HEK293 (cell line): ENCODE results near the gene PTPN9.

Experiments used
- GLI4 ChIP-seq: fragments of 450-650 bp; formaldehyde crosslinking; IDR thresholded peaks from 2 replicates; pipeline ENCODE4 v1.5.1; 2016; ENCODE audit warnings: missing biosample characterization, missing genetic modification characterization
- SP7 ChIP-seq: fragments of 450-650 bp; formaldehyde crosslinking; IDR thresholded peaks from 2 replicates; pipeline ENCODE4 v1.5.1; 2016; ENCODE audit warnings: missing biosample characterization, missing genetic modification characterization
- ZBTB17 ChIP-seq: fragments of 450-650 bp; formaldehyde crosslinking; IDR thresholded peaks from 2 replicates; pipeline ENCODE4 v1.5.1; 2016; ENCODE audit warnings: missing biosample characterization, missing genetic modification characterization
- ZBTB20 ChIP-seq: fragments of 450-650 bp; formaldehyde crosslinking; IDR thresholded peaks from 2 replicates; pipeline ENCODE4 v1.5.1; 2016; ENCODE audit warnings: missing biosample characterization, missing genetic modification characterization
- ZBTB8A ChIP-seq: fragments of 450-650 bp; formaldehyde crosslinking; IDR thresholded peaks from 2 replicates; pipeline ENCODE4 v1.5.1; 2016; ENCODE audit warnings: missing biosample characterization, missing genetic modification characterization
- ZEB2 ChIP-seq: fragments of 450-650 bp; formaldehyde crosslinking; IDR thresholded peaks from 2 replicates; pipeline ENCODE4 v1.5.1; 2016; ENCODE audit warnings: missing biosample characterization, missing genetic modification characterization
- ZNF112 ChIP-seq: fragments of 450-650 bp; formaldehyde crosslinking; IDR thresholded peaks from 2 replicates; pipeline ENCODE4 v1.5.0; 2017; ENCODE audit warnings: missing biosample characterization, missing genetic modification characterization
- ZNF146 ChIP-seq: fragments of 450-650 bp; formaldehyde crosslinking; IDR thresholded peaks from 2 replicates; pipeline ENCODE4 v1.5.1; 2016; ENCODE audit warnings: missing biosample characterization, missing genetic modification characterization
- ZNF155 ChIP-seq: fragments of 450-650 bp; formaldehyde crosslinking; IDR thresholded peaks from 2 replicates; pipeline ENCODE4 v1.5.1; 2016; ENCODE audit warnings: missing biosample characterization, missing genetic modification characterization
- ZNF169 ChIP-seq: fragments of 450-650 bp; formaldehyde crosslinking; IDR thresholded peaks from 2 replicates; pipeline ENCODE4 v1.5.1; 2016; ENCODE audit warnings: missing biosample characterization, missing genetic modification characterization
- ZNF274 ChIP-seq, 2 experiments: fragments of 200-500 bp in 1 of 2; fragments of 450-650 bp in 1 of 2; sonication (Bioruptor generic) in 1 of 2; formaldehyde crosslinking in 1 of 2; IDR thresholded peaks; 2 replicates each; pipeline versions ENCODE4 v1.5.1 to v1.6.1; 2014 to 2016; ENCODE audit warnings: borderline replicate concordance in 1 of 2, inconsistent platforms in 1 of 2, low read length in 1 of 2, missing biosample characterization in 1 of 2, missing genetic modification characterization in 1 of 2
- ZNF302 ChIP-seq: fragments of 450-650 bp; formaldehyde crosslinking; IDR thresholded peaks from 2 replicates; pipeline ENCODE4 v1.5.1; 2016; ENCODE audit warnings: missing biosample characterization, missing genetic modification characterization, low read depth
- ZNF501 ChIP-seq: fragments of 450-650 bp; formaldehyde crosslinking; IDR thresholded peaks from 2 replicates; pipeline ENCODE4 v1.5.1; 2016; ENCODE audit warnings: missing biosample characterization, missing genetic modification characterization
- ZNF549 ChIP-seq: fragments of 450-650 bp; IDR thresholded peaks from 2 replicates; pipeline ENCODE4 v1.5.1; 2018; ENCODE audit warnings: missing biosample characterization, missing genetic modification characterization, mild to moderate bottlenecking, inconsistent platforms, moderate library complexity
- ZNF558 ChIP-seq: fragments of 450-650 bp; formaldehyde crosslinking; IDR thresholded peaks from 2 replicates; pipeline ENCODE4 v1.5.1; 2016; ENCODE audit warnings: missing biosample characterization, missing genetic modification characterization
- ZNF560 ChIP-seq: fragments of 450-650 bp; formaldehyde crosslinking; IDR thresholded peaks from 2 replicates; pipeline ENCODE4 v1.5.1; 2017; ENCODE audit warnings: missing biosample characterization, missing genetic modification characterization, borderline replicate concordance
- ZNF561 ChIP-seq: fragments of 450-650 bp; IDR thresholded peaks from 2 replicates; pipeline ENCODE4 v1.5.1; 2018; ENCODE audit warnings: missing biosample characterization, missing genetic modification characterization, borderline replicate concordance
- ZNF677 ChIP-seq: fragments of 450-650 bp; IDR thresholded peaks from 2 replicates; pipeline ENCODE4 v1.5.0; 2018; ENCODE audit warnings: missing biosample characterization, mild to moderate bottlenecking, missing genetic modification characterization, moderate library complexity
- ZSCAN30 ChIP-seq: fragments of 450-650 bp; IDR thresholded peaks from 2 replicates; pipeline ENCODE4 v1.5.1; 2018; ENCODE audit warnings: missing biosample characterization, mild to moderate bottlenecking, missing genetic modification characterization, moderate library complexity
- TF ChIP-seq, protein P1 (sequence below): fragments of 450-650 bp; formaldehyde crosslinking; IDR thresholded peaks from 2 replicates; pipeline ENCODE4 v1.5.1; 2016; ENCODE audit warnings: missing biosample characterization, missing genetic modification characterization
- TF ChIP-seq, protein P2 (sequence below): fragments of 450-650 bp; formaldehyde crosslinking; IDR thresholded peaks from 2 replicates; pipeline ENCODE4 v1.5.1; 2016; ENCODE audit warnings: missing biosample characterization, missing genetic modification characterization, borderline replicate concordance
- TF ChIP-seq, protein P3 (sequence below): fragments of 450-650 bp; formaldehyde crosslinking; IDR thresholded peaks from 2 replicates; pipeline ENCODE4 v1.5.1; 2016; ENCODE audit warnings: missing biosample characterization, missing genetic modification characterization
- TF ChIP-seq, protein P4 (sequence below): fragments of 450-650 bp; formaldehyde crosslinking; IDR thresholded peaks from 2 replicates; pipeline ENCODE4 v1.5.1; 2016; ENCODE audit warnings: missing biosample characterization, missing genetic modification characterization
- TF ChIP-seq, protein P5 (sequence below): fragments of 450-650 bp; formaldehyde crosslinking; IDR thresholded peaks from 2 replicates; pipeline ENCODE4 v1.5.1; 2017; ENCODE audit warnings: missing biosample characterization, mild to moderate bottlenecking, missing genetic modification characterization, moderate library complexity

The PTPN9 gene

DNA sequence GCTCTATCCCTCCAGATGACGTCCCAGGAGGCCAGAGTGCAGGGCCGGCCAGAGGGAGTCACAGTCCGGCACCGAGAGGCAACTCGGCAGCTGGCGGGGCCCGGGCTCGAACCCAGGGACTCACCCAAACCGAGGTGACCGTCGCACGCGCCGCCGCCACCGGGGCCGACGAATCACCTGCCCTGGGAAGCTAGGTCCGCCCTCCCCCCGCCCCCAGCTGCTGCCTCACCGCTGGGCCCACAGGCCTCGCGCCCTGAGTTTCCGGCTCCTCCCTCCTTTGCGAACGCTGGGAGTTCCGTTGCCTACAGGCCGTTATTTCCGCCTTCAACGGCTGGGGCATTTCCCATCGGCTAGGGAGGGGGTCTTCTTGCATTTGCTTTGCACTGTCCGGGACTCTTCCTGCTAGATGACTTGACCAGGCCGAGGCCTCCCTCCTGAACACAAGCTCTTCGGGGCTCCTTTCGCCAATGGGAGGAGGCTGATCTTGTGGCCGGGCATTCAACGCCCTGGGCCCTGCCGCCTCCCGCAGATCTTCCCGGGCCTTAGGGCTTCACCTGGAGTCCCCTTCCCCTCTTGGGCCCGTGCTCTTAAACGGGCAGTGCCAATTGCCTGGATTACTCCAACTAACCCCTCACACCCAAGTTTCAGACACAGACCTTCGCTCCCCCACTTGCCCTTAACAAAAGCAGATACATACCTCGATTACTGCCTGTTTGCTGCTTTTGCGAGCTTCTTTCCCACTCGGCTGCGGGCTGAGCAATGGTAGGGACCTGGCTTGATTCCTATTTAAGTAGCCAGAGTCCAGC is 46.6 kb upstream of the PTPN9 start, which contains the start of gene SNUPN (continued):
- TF ChIP-seq, protein P1, sequence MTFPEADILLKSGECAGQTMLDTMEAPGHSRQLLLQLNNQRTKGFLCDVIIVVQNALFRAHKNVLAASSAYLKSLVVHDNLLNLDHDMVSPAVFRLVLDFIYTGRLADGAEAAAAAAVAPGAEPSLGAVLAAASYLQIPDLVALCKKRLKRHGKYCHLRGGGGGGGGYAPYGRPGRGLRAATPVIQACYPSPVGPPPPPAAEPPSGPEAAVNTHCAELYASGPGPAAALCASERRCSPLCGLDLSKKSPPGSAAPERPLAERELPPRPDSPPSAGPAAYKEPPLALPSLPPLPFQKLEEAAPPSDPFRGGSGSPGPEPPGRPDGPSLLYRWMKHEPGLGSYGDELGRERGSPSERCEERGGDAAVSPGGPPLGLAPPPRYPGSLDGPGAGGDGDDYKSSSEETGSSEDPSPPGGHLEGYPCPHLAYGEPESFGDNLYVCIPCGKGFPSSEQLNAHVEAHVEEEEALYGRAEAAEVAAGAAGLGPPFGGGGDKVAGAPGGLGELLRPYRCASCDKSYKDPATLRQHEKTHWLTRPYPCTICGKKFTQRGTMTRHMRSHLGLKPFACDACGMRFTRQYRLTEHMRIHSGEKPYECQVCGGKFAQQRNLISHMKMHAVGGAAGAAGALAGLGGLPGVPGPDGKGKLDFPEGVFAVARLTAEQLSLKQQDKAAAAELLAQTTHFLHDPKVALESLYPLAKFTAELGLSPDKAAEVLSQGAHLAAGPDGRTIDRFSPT (tag by site-specific recombination), result peak; percentile 81
- TF ChIP-seq ZNF155 (no peak), ZNF302 (tag by site-specific recombination) (no peak; the same call in 1 of the 2 replicates), GLI4 (peak; percentile 96), ZNF274 (IDR thresholded peaks at IDR 0.05; ENCODE audit: low read length) (no peak), ZNF274 (tag by site-specific recombination; IDR thresholded peaks at IDR 0.05; ENCODE audit: borderline replicate concordance) (no peak), ZNF558 (tag by site-specific recombination) (no peak; the same call in 1 of the 2 replicates), SP7 (tag by site-specific recombination) (peak; percentile 92), ZNF146 (tag by site-specific recombination) (no peak; the same call in 1 of the 2 replicates), ZNF561 (tag by site-specific recombination) (peak; percentile 67), ZEB2 (tag by site-specific recombination) (peak; percentile 99), ZBTB17 (tag by site-specific recombination) (peak; percentile 97), ZNF549 (tag by site-specific recombination) (no peak), ZBTB20 (tag by site-specific recombination) (peak; percentile 97), ZSCAN30 (peak; percentile 71), ZBTB8A (peak; percentile 89), ZNF677 (tag by site-specific recombination) (peak; percentile 54; the same call in 1 of the 2 replicates), ZNF560 (no peak), ZNF501 (tag by site-specific recombination) (peak; percentile 95), ZNF169 (tag by site-specific recombination) (no peak), ZNF112 (tag by site-specific recombination) (no peak)
- TF ChIP-seq, protein P2, sequence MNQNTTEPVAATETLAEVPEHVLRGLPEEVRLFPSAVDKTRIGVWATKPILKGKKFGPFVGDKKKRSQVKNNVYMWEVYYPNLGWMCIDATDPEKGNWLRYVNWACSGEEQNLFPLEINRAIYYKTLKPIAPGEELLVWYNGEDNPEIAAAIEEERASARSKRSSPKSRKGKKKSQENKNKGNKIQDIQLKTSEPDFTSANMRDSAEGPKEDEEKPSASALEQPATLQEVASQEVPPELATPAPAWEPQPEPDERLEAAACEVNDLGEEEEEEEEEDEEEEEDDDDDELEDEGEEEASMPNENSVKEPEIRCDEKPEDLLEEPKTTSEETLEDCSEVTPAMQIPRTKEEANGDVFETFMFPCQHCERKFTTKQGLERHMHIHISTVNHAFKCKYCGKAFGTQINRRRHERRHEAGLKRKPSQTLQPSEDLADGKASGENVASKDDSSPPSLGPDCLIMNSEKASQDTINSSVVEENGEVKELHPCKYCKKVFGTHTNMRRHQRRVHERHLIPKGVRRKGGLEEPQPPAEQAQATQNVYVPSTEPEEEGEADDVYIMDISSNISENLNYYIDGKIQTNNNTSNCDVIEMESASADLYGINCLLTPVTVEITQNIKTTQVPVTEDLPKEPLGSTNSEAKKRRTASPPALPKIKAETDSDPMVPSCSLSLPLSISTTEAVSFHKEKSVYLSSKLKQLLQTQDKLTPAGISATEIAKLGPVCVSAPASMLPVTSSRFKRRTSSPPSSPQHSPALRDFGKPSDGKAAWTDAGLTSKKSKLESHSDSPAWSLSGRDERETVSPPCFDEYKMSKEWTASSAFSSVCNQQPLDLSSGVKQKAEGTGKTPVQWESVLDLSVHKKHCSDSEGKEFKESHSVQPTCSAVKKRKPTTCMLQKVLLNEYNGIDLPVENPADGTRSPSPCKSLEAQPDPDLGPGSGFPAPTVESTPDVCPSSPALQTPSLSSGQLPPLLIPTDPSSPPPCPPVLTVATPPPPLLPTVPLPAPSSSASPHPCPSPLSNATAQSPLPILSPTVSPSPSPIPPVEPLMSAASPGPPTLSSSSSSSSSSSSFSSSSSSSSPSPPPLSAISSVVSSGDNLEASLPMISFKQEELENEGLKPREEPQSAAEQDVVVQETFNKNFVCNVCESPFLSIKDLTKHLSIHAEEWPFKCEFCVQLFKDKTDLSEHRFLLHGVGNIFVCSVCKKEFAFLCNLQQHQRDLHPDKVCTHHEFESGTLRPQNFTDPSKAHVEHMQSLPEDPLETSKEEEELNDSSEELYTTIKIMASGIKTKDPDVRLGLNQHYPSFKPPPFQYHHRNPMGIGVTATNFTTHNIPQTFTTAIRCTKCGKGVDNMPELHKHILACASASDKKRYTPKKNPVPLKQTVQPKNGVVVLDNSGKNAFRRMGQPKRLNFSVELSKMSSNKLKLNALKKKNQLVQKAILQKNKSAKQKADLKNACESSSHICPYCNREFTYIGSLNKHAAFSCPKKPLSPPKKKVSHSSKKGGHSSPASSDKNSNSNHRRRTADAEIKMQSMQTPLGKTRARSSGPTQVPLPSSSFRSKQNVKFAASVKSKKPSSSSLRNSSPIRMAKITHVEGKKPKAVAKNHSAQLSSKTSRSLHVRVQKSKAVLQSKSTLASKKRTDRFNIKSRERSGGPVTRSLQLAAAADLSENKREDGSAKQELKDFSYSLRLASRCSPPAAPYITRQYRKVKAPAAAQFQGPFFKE, result no peak
- TF ChIP-seq, protein P3, sequence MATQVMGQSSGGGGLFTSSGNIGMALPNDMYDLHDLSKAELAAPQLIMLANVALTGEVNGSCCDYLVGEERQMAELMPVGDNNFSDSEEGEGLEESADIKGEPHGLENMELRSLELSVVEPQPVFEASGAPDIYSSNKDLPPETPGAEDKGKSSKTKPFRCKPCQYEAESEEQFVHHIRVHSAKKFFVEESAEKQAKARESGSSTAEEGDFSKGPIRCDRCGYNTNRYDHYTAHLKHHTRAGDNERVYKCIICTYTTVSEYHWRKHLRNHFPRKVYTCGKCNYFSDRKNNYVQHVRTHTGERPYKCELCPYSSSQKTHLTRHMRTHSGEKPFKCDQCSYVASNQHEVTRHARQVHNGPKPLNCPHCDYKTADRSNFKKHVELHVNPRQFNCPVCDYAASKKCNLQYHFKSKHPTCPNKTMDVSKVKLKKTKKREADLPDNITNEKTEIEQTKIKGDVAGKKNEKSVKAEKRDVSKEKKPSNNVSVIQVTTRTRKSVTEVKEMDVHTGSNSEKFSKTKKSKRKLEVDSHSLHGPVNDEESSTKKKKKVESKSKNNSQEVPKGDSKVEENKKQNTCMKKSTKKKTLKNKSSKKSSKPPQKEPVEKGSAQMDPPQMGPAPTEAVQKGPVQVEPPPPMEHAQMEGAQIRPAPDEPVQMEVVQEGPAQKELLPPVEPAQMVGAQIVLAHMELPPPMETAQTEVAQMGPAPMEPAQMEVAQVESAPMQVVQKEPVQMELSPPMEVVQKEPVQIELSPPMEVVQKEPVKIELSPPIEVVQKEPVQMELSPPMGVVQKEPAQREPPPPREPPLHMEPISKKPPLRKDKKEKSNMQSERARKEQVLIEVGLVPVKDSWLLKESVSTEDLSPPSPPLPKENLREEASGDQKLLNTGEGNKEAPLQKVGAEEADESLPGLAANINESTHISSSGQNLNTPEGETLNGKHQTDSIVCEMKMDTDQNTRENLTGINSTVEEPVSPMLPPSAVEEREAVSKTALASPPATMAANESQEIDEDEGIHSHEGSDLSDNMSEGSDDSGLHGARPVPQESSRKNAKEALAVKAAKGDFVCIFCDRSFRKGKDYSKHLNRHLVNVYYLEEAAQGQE (tag by site-specific recombination), result 0 out of 2 replicates have a peak, but pooled peaks have one; percentile 11
- TF ChIP-seq, protein P4, sequence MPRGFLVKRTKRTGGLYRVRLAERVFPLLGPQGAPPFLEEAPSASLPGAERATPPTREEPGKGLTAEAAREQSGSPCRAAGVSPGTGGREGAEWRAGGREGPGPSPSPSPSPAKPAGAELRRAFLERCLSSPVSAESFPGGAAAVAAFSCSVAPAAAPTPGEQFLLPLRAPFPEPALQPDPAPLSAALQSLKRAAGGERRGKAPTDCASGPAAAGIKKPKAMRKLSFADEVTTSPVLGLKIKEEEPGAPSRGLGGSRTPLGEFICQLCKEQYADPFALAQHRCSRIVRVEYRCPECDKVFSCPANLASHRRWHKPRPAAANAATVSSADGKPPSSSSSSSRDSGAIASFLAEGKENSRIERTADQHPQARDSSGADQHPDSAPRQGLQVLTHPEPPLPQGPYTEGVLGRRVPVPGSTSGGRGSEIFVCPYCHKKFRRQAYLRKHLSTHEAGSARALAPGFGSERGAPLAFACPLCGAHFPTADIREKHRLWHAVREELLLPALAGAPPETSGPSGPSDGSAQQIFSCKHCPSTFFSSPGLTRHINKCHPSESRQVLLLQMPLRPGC, result peak; percentile 45
- TF ChIP-seq, protein P5, sequence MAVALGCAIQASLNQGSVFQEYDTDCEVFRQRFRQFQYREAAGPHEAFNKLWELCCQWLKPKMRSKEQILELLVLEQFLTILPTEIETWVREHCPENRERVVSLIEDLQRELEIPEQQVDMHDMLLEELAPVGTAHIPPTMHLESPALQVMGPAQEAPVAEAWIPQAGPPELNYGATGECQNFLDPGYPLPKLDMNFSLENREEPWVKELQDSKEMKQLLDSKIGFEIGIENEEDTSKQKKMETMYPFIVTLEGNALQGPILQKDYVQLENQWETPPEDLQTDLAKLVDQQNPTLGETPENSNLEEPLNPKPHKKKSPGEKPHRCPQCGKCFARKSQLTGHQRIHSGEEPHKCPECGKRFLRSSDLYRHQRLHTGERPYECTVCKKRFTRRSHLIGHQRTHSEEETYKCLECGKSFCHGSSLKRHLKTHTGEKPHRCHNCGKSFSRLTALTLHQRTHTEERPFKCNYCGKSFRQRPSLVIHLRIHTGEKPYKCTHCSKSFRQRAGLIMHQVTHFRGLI (tag by site-specific recombination), result no peak
